ENCODE data around the gene NFIX.

NFIX gene

GRCh38 chr19:12990853-12991252 lies 4.4 kb upstream of the NFIX start:
- Histone ChIP-seq H3K36me3 (ENCODE audit: insufficient read depth, low read length) (no peaks in the 10 kb centered on the region), H4K20me1 (ENCODE audit: insufficient read depth, low read length) (no peaks in the 10 kb centered on the region), H3K9me3 (ENCODE audit: insufficient read depth, low read length, severe bottlenecking) (no peaks in the 10 kb centered on the region), H3K4me1 (ENCODE audit: insufficient read depth, low read length) (peaks cover 9% of the 10 kb centered on the region), H3K79me2 (ENCODE audit: insufficient read depth, low read length) (peaks cover 4% of the 10 kb centered on the region; the same call in 1 of the 2 replicates), H2AFZ (ENCODE audit: low read depth, low read length) (no peak overlapping the region), H3K4me3 (ENCODE audit: low read depth in 1 of 2, low read length in 2 of 2) (no peak overlapping the region), H3K27me3 (ENCODE audit: insufficient read depth, low read length, poor library complexity) (peaks cover 6% of the 10 kb centered on the region), H3K27ac (ENCODE audit: low read length) (no peak overlapping the region), H3K4me2 (ENCODE audit: insufficient read depth, low read length) (no peak overlapping the region), H3K9ac (ENCODE audit: low read depth, low read length) (no peak overlapping the region)
- TF ChIP-seq EZH2 (IDR thresholded peaks at IDR 0.05; ENCODE audit: borderline replicate concordance, low read depth, low read length, severe bottlenecking) (no peak), CTCF (IDR thresholded peaks at IDR 0.05; ENCODE audit: borderline replicate concordance, extremely low read depth, low read length, poor library complexity, severe bottlenecking) (no peak)
- ATAC-seq (ENCODE audit: insufficient read depth, low read depth) (no peak), DNase-seq (no peak)

- Histone ChIP-seq H3K27me3 (ENCODE audit: insufficient read depth, low read length, poor library complexity) (peaks cover 6% of the 10 kb centered on the region), H3K27ac (ENCODE audit: low read length) (no peak overlapping the region), H3K4me2 (ENCODE audit: insufficient read depth, low read length) (no peak overlapping the region), H3K9ac (ENCODE audit: low read depth, low read length) (no peak overlapping the region), H3K4me3 (ENCODE audit: low read depth in 1 of 2, low read length in 2 of 2) (no peak overlapping the region), H3K36me3 (ENCODE audit: insufficient read depth, low read length) (no peaks in the 10 kb centered on the region), H3K4me1 (ENCODE audit: insufficient read depth, low read length) (peaks cover 13% of the 10 kb centered on the region), H3K9me3 (ENCODE audit: insufficient read depth, low read length, severe bottlenecking) (no peaks in the 10 kb centered on the region), H2AFZ (ENCODE audit: low read depth, low read length) (no peak overlapping the region), H4K20me1 (ENCODE audit: insufficient read depth, low read length) (no peaks in the 10 kb centered on the region), H3K79me2 (ENCODE audit: insufficient read depth, low read length) (peaks cover 4% of the 10 kb centered on the region; the same call in 1 of the 2 replicates)
- TF ChIP-seq EZH2 (IDR thresholded peaks at IDR 0.05; ENCODE audit: borderline replicate concordance, low read depth, low read length, severe bottlenecking) (no peak), CTCF (IDR thresholded peaks at IDR 0.05; ENCODE audit: borderline replicate concordance, extremely low read depth, low read length, poor library complexity, severe bottlenecking) (no peak)
- DNase-seq (no peak), ATAC-seq (ENCODE audit: insufficient read depth, low read depth) (no peak)
These were observed 4.0 kb upstream of the NFIX start for GRCh38 chr19:12991296-12991695.

GRCh38 chr19:12992729-12993128 lies 2.5 kb upstream of the NFIX start:
- H3K27ac ChIP-seq (ENCODE audit: low read length) = no peak overlapping the region
- H3K9ac ChIP-seq (ENCODE audit: low read depth, low read length) = no peak overlapping the region
- peaks cover 19% of the 10 kb centered on the region for H3K4me1 ChIP-seq (ENCODE audit: insufficient read depth, low read length)
- H3K36me3 ChIP-seq (ENCODE audit: insufficient read depth, low read length) = no peaks in the 10 kb centered on the region
- no peak overlapping the region for H2AFZ ChIP-seq (ENCODE audit: low read depth, low read length)
- peaks cover 6% of the 10 kb centered on the region for H3K27me3 ChIP-seq (ENCODE audit: insufficient read depth, low read length, poor library complexity)
- H3K9me3 ChIP-seq (ENCODE audit: insufficient read depth, low read length, severe bottlenecking) = no peaks in the 10 kb centered on the region
- no peak for DNase-seq
- H3K79me2 ChIP-seq (ENCODE audit: insufficient read depth, low read length) = peaks cover 4% of the 10 kb centered on the region; the same call in 1 of the 2 replicates
- ATAC-seq (ENCODE audit: insufficient read depth, low read depth) = no peak
- H3K4me3 ChIP-seq (ENCODE audit: low read depth in 1 of 2, low read length in 2 of 2) = no peak overlapping the region
- H4K20me1 ChIP-seq (ENCODE audit: insufficient read depth, low read length) = peaks cover 9% of the 10 kb centered on the region; the same call in 1 of the 2 replicates
- no peak overlapping the region for H3K4me2 ChIP-seq (ENCODE audit: insufficient read depth, low read length)
- TF ChIP-seq EZH2 (IDR thresholded peaks at IDR 0.05; ENCODE audit: borderline replicate concordance, low read depth, low read length, severe bottlenecking) (no peak), CTCF (IDR thresholded peaks at IDR 0.05; ENCODE audit: borderline replicate concordance, extremely low read depth, low read length, poor library complexity, severe bottlenecking) (no peak)

GRCh38 chr19:12993562-12993961 lies 1.7 kb upstream of the NFIX start:
- Histone ChIP-seq H3K27ac (ENCODE audit: low read length) (no peak overlapping the region), H3K4me2 (ENCODE audit: insufficient read depth, low read length) (no peak overlapping the region), H3K9ac (ENCODE audit: low read depth, low read length) (no peak overlapping the region), H4K20me1 (ENCODE audit: insufficient read depth, low read length) (peaks cover 10% of the 10 kb centered on the region; the same call in 1 of the 2 replicates), H2AFZ (ENCODE audit: low read depth, low read length) (no peak overlapping the region), H3K4me3 (ENCODE audit: low read depth in 1 of 2, low read length in 2 of 2) (no peak overlapping the region), H3K4me1 (ENCODE audit: insufficient read depth, low read length) (peaks cover 19% of the 10 kb centered on the region), H3K27me3 (ENCODE audit: insufficient read depth, low read length, poor library complexity) (peaks cover 6% of the 10 kb centered on the region), H3K9me3 (ENCODE audit: insufficient read depth, low read length, severe bottlenecking) (no peaks in the 10 kb centered on the region), H3K79me2 (ENCODE audit: insufficient read depth, low read length) (peaks cover 4% of the 10 kb centered on the region; the same call in 1 of the 2 replicates), H3K36me3 (ENCODE audit: insufficient read depth, low read length) (no peaks in the 10 kb centered on the region)
- TF ChIP-seq EZH2 (IDR thresholded peaks at IDR 0.05; ENCODE audit: borderline replicate concordance, low read depth, low read length, severe bottlenecking) (no peak), CTCF (IDR thresholded peaks at IDR 0.05; ENCODE audit: borderline replicate concordance, extremely low read depth, low read length, poor library complexity, severe bottlenecking) (no peak)
- DNase-seq (no peak), ATAC-seq (ENCODE audit: insufficient read depth, low read depth) (no peak)
